HepG2 (cell line): ENCODE data around the gene CTNNA3. TPM values are rescaled to one million over a fixed set of nuclear protein-coding genes. Genes with fewer than 3 reads are reported as not detected.

Experiments
- ATAC-seq: fragments of 200-7000 bp; cut with Tn5 transposase; 3 replicates; pipeline ENCODE4 v1.9.1; 2020; ENCODE audit warnings: mild to moderate bottlenecking, moderate library complexity
- BruUV-seq: library from RNA; stranded (reverse); fragments of 400-500 nt; replicated peaks from 2 replicates; lab custom pipeline; 2021; lab: Mats Ljungman, UMichigan
- CTCF ChIA-PET: fragments of 300-600 bp; formaldehyde crosslinking; extraction: SDS; loops from one replicate; lab custom pipeline; 2021; ENCODE audit warnings: low total read pairs, inconsistent platforms, low intra/inter-chr PET ratio; lab: Yijun Ruan, JAX
- POLR2A ChIA-PET: fragments of 350-600 bp; sonication (Branson Sonifier 250); formaldehyde crosslinking; loops from one replicate; lab custom pipeline; 2020; ENCODE audit warnings: antibody characterized with exemption, inconsistent platforms; lab: Yijun Ruan, JAX
- DNase-seq: peaks from one replicate; pipeline ENCODE4 v3.0.0-alpha.2; 2015; ENCODE audit warnings: low spot score
- FAIRE-seq: peaks from 3 replicates; lab custom pipeline; 2011; peaks lifted over from hg19 to GRCh38; lab: Jason Lieb, UNC
- H2AFZ ChIP-seq: one replicate; pipeline ENCODE4 v1.6.1; 2011; ENCODE audit warnings: low read length, inconsistent platforms
- H3K27ac ChIP-seq: fragments of 300-600 bp; 3 replicates; pipeline ENCODE4 v1.8.0; 2011; ENCODE audit warnings: mixed run types, mild to moderate bottlenecking, mixed read lengths, low read length, inconsistent platforms; ENCODE audit not compliant: insufficient read depth; ENCODE audit errors: extremely low read length
- H3K27me3 ChIP-seq, 2 experiments: fragments of 200-600 bp in 1 of 2; 2 replicates in 1 of 2; 3 replicates in 1 of 2; pipeline versions ENCODE4 v1.6.0 to v1.8.0; 2011; ENCODE audit warnings: low read length in 2 of 2, mild to moderate bottlenecking in 2 of 2, moderate library complexity in 2 of 2, inconsistent platforms in 1 of 2; ENCODE audit not compliant: insufficient read depth in 2 of 2, control insufficient read depth in 1 of 2
- H3K36me3 ChIP-seq, 2 experiments: fragments of 200-600 bp in 1 of 2; replicated peaks in 1 of 2; 2 replicates in 1 of 2; 3 replicates in 1 of 2; pipeline versions ENCODE4 v1.5.1 to v1.8.0; 2011; ENCODE audit warnings: low read length in 2 of 2, inconsistent platforms in 1 of 2; ENCODE audit not compliant: insufficient read depth in 2 of 2, control insufficient read depth in 1 of 2
- H3K4me1 ChIP-seq: 2 replicates; pipeline ENCODE4 v1.5.1; 2012; ENCODE audit warnings: low read length, inconsistent platforms; ENCODE audit not compliant: insufficient read depth
- H3K4me2 ChIP-seq: 2 replicates; pipeline ENCODE4 v1.6.0; 2011; ENCODE audit warnings: low read depth, low read length, inconsistent platforms
- H3K4me3 ChIP-seq, 3 experiments: fragments of 200-600 bp in 1 of 3; sonication (generic), shearing (Covaris generic) in 1 of 3; replicated peaks in 1 of 3; 2 replicates each; pipeline ENCODE4 v1.5.1; 2011 to 2016; ENCODE audit warnings: low read length in 3 of 3, inconsistent platforms in 2 of 3, low read depth in 2 of 3, mild to moderate bottlenecking in 2 of 3, control low read depth in 1 of 3, mixed read lengths in 1 of 3; ENCODE audit not compliant: insufficient read depth in 1 of 3
- H3K79me2 ChIP-seq: one replicate; pipeline ENCODE4 v1.6.1; 2011; ENCODE audit warnings: low read length, inconsistent platforms; ENCODE audit not compliant: insufficient read depth
- H3K9ac ChIP-seq: 2 replicates; pipeline ENCODE4 v1.6.0; 2011; ENCODE audit warnings: mild to moderate bottlenecking, low read depth, low read length, inconsistent platforms; ENCODE audit not compliant: insufficient read depth
- H3K9me3 ChIP-seq: 2 replicates; pipeline ENCODE4 v1.5.1; 2012; ENCODE audit warnings: mild to moderate bottlenecking, low read length
- H4K20me1 ChIP-seq: 2 replicates; pipeline ENCODE4 v1.6.0; 2011; ENCODE audit warnings: inconsistent platforms, mild to moderate bottlenecking, low read length, moderate library complexity; ENCODE audit not compliant: insufficient read depth
- ETV5 ChIP-seq: IDR thresholded peaks from 2 replicates; pipeline ENCODE4 v1.6.1; 2018; ENCODE audit warnings: missing biosample characterization, missing genetic modification reagents, inconsistent platforms, borderline replicate concordance
- ETV6 ChIP-seq: sonication (generic); formaldehyde crosslinking; conservative IDR thresholded peaks from 2 replicates; pipeline ENCODE4 v1.4.0; 2020; ENCODE audit warnings: missing genetic modification reagents
- NFKBIZ ChIP-seq: IDR thresholded peaks from 2 replicates; pipeline ENCODE4 v1.6.1; 2018; ENCODE audit warnings: missing genetic modification reagents, missing compliant biosample characterization
- RAD21 ChIP-seq: fragments of 450-650 bp; formaldehyde crosslinking; IDR thresholded peaks from 2 replicates; pipeline ENCODE4 v1.5.0; 2020; ENCODE audit warnings: mild to moderate bottlenecking
- REPIN1 ChIP-seq: sonication (generic); formaldehyde crosslinking; IDR thresholded peaks from 2 replicates; pipeline ENCODE4 v1.8.0; 2022; ENCODE audit warnings: missing genetic modification reagents, low read depth, mild to moderate bottlenecking, borderline replicate concordance
- THAP7 ChIP-seq: sonication (generic); formaldehyde crosslinking; IDR thresholded peaks from 2 replicates; pipeline ENCODE4 v1.8.1; 2023; ENCODE audit warnings: mild to moderate bottlenecking, missing genetic modification reagents
- WIZ ChIP-seq: sonication (generic); formaldehyde crosslinking; IDR thresholded peaks from 2 replicates; pipeline ENCODE4 v1.5.1; 2020; ENCODE audit warnings: mild to moderate bottlenecking, missing genetic modification reagents
- ZNF337 ChIP-seq: sonication (generic); formaldehyde crosslinking; IDR thresholded peaks from 2 replicates; pipeline ENCODE4 v1.5.1; 2020; ENCODE audit warnings: missing genetic modification reagents, low read depth, mild to moderate bottlenecking, borderline replicate concordance
- ZNF446 ChIP-seq: sonication (generic); formaldehyde crosslinking; IDR thresholded peaks from 2 replicates; pipeline ENCODE4 v1.5.0; 2020; ENCODE audit warnings: mild to moderate bottlenecking, missing genetic modification reagents
- ZNF549 ChIP-seq: sonication (generic); formaldehyde crosslinking; IDR thresholded peaks from 2 replicates; pipeline ENCODE4 v1.5.0; 2020; ENCODE audit warnings: missing genetic modification reagents
- ZNF589 ChIP-seq: sonication (generic); formaldehyde crosslinking; conservative IDR thresholded peaks from 2 replicates; pipeline ENCODE4 v1.8.0; 2022; ENCODE audit warnings: mild to moderate bottlenecking, moderate library complexity, missing genetic modification reagents
- WGBS: methylation state at CpG from one replicate; pipeline ENCODE4 v1.1.6; 2017; ENCODE audit warnings: low lambda C conversion rate; 5-methylcytosine and 5-hydroxymethylcytosine counted together
- in situ Hi-C: cut with HindIII; loops from 2 replicates; pipeline ENCODE4 v1.10.0; 2017; ENCODE audit warnings: low pct_unique_long_range_greater_than_20kb; ENCODE audit not compliant: extremely low pct_ligation_motif_present
- intact Hi-C: fragments of 100-400 bp; cut with micrococcal nuclease; formaldehyde crosslinking; loops from one replicate; pipeline ENCODE4 v1.10.0; 2022; ENCODE audit not compliant: unreplicated experiment
- polyA plus RNA-seq, 8 experiments: library from polyadenylated mRNA; depleted of rRNA in 3 of 8; stranded (reverse) in 7 of 8; unstranded in 1 of 8; fragments of >200 nt; fragmentation: Illumina TruSeq in 4 of 8; extraction: Trizol in 4 of 8; gene quantifications; 2 replicates each; pipeline versions ENCODE4 v1.2.1 to v1.2.3, GENCODE V29; 2011 to 2016; ENCODE audit warnings: low read depth in 4 of 8, missing spikeins in 1 of 8, mixed read lengths in 1 of 8; ENCODE audit not compliant: insufficient read depth in 1 of 8
- total RNA-seq, 5 experiments: library from RNA; depleted of rRNA; stranded (reverse); fragments of >200 nt; fragmentation: Illumina TruSeq; extraction: Trizol; gene quantifications; 2 replicates each; pipeline ENCODE4 v1.2.3, GENCODE V29; 2016; ENCODE audit warnings: low read depth in 1 of 5
- TF ChIP-seq, protein P1 (sequence below): fragments of 450-650 bp; IDR thresholded peaks from 2 replicates; pipeline ENCODE4 v1.6.1; 2016
- TF ChIP-seq, protein P2 (sequence below): sonication (generic); formaldehyde crosslinking; IDR thresholded peaks from 2 replicates; pipeline ENCODE4 v1.8.1; 2023; ENCODE audit warnings: mild to moderate bottlenecking, missing genetic modification reagents
- TF ChIP-seq, protein P3 (sequence below): sonication (generic); formaldehyde crosslinking; conservative IDR thresholded peaks from 2 replicates; pipeline ENCODE4 v1.8.0; 2022; ENCODE audit warnings: mild to moderate bottlenecking, moderate library complexity, missing genetic modification reagents

CTNNA3 gene
- total and polyA plus RNA-seq, 2 of the 13 experiments (the other 11 are each of a cell fraction or from before 2014, with no cell fraction given): not detected

DNA sequence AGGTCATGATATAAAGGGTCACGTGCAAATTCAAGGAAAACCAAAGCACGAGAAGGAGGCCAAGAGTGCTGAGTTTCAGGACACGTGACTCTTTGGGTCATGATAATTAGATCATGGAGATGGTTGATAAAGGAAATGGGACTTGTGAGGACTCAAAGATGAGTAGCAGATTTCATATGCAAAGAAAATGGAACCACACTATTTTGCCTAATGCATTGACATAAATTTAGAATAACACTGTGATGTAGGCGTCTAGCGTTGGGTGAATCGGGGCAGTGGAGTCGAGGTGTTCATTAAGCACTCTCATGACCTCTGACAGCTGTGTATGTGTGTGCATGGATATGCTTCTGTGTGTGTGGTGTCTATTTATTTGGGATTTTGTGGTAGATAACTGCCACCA lies 1795.7 kb downstream of the CTNNA3 start:
- no peak for ATAC-seq
- Histone ChIP-seq H4K20me1 (no peaks in the 10 kb centered on the region), H3K27ac (no peak overlapping the region), H2AFZ (no peak overlapping the region), H3K9ac (no peak overlapping the region), H3K27me3 (no peaks in the 10 kb centered on the region; a peak in 1 of 5 replicates), H3K79me2 (no peaks in the 10 kb centered on the region), H3K4me1 (no peaks in the 10 kb centered on the region), H3K4me2 (no peak overlapping the region), H3K36me3 (no peaks in the 10 kb centered on the region), H3K4me3 (no peak overlapping the region), H3K9me3 (no peaks in the 10 kb centered on the region)
- intact Hi-C loops: no loop called here
- no peak for DNase-seq
- in situ Hi-C loops: no loop called here
- TF ChIP-seq, protein P1, sequence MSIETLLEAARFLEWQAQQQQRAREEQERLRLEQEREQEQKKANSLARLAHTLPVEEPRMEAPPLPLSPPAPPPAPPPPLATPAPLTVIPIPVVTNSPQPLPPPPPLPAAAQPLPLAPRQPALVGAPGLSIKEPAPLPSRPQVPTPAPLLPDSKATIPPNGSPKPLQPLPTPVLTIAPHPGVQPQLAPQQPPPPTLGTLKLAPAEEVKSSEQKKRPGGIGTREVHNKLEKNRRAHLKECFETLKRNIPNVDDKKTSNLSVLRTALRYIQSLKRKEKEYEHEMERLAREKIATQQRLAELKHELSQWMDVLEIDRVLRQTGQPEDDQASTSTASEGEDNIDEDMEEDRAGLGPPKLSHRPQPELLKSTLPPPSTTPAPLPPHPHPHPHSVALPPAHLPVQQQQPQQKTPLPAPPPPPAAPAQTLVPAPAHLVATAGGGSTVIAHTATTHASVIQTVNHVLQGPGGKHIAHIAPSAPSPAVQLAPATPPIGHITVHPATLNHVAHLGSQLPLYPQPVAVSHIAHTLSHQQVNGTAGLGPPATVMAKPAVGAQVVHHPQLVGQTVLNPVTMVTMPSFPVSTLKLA: peak; percentile 30; the same call in 1 of the 2 replicates
- TF ChIP-seq, protein P2, sequence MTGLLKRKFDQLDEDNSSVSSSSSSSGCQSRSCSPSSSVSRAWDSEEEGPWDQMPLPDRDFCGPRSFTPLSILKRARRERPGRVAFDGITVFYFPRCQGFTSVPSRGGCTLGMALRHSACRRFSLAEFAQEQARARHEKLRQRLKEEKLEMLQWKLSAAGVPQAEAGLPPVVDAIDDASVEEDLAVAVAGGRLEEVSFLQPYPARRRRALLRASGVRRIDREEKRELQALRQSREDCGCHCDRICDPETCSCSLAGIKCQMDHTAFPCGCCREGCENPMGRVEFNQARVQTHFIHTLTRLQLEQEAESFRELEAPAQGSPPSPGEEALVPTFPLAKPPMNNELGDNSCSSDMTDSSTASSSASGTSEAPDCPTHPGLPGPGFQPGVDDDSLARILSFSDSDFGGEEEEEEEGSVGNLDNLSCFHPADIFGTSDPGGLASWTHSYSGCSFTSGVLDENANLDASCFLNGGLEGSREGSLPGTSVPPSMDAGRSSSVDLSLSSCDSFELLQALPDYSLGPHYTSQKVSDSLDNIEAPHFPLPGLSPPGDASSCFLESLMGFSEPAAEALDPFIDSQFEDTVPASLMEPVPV (CRISPR knock-in tag): no peak
- no peak for FAIRE-seq
- BruUV-seq: no TSS peak
- WGBS: 32% methylated on average over 7 of the region's 7 CpGs
- POLR2A ChIA-PET: no interaction called here
- CTCF ChIA-PET: no interaction called here

- Histone ChIP-seq H3K27me3 (no peaks in the 10 kb centered on the region; a peak in 1 of 5 replicates), H3K4me2 (no peak overlapping the region), H3K4me1 (no peaks in the 10 kb centered on the region), H4K20me1 (no peaks in the 10 kb centered on the region), H3K36me3 (no peaks in the 10 kb centered on the region), H2AFZ (no peak overlapping the region), H3K9ac (no peak overlapping the region), H3K27ac (no peak overlapping the region), H3K79me2 (no peaks in the 10 kb centered on the region), H3K9me3 (no peaks in the 10 kb centered on the region), H3K4me3 (no peak overlapping the region)
- DNase-seq (no peak), FAIRE-seq (no peak), ATAC-seq (no peak)
- ChIA-PET CTCF (no interaction called here), POLR2A (no interaction called here)
- intact Hi-C loops (no loop called here), in situ Hi-C loops (no loop called here)
- WGBS: 0% methylated on average over 1 of the region's 1 CpG
- no TSS peak for BruUV-seq
- TF ChIP-seq ZNF589 (CRISPR knock-in tag) (no peak), ETV5 (CRISPR knock-in tag) (no peak), THAP7 (CRISPR knock-in tag) (no peak), ZNF337 (no peak), RAD21 (CRISPR knock-in tag) (no peak), REPIN1 (no peak), ETV6 (CRISPR knock-in tag) (no peak), ZNF446 (CRISPR knock-in tag) (no peak), NFKBIZ (no peak), ZNF549 (CRISPR knock-in tag) (no peak), WIZ (no peak)
- TF ChIP-seq, protein P3, sequence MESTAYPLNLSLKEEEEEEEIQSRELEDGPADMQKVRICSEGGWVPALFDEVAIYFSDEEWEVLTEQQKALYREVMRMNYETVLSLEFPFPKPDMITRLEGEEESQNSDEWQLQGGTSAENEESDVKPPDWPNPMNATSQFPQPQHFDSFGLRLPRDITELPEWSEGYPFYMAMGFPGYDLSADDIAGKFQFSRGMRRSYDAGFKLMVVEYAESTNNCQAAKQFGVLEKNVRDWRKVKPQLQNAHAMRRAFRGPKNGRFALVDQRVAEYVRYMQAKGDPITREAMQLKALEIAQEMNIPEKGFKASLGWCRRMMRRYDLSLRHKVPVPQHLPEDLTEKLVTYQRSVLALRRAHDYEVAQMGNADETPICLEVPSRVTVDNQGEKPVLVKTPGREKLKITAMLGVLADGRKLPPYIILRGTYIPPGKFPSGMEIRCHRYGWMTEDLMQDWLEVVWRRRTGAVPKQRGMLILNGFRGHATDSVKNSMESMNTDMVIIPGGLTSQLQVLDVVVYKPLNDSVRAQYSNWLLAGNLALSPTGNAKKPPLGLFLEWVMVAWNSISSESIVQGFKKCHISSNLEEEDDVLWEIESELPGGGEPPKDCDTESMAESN (CRISPR knock-in tag): no peak
These were observed 1797.9 kb downstream of the CTNNA3 start for GRCh38 chr10:65898055-65898454.
